ENCODE results near the gene AP1S2.

AP1S2 gene

DNA sequence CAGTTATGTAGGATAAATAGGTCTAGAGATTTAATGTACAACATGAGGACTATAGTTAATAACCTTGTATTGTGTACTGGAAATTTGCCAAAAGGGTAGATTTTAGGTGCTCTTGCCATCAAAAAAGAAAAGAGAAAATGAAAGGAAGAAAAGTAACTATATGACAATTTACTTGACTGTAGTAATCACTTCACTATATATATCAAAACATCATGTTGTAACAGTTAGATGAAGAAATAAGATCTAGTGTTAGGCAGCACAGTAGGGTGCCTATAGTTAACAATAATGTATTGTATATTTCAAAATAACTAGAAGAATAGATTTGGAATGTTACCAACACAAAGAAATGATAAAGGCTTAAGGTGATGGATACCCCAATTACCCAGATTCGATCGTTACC, 35.9 kb upstream of the AP1S2 start:
- H3K27me3 ChIP-seq (ENCODE audit: insufficient read depth, poor library complexity, severe bottlenecking), result no peaks in the 10 kb centered on the region
- no peak overlapping the region for H3K4me3 ChIP-seq (replicated peaks; ENCODE audit: insufficient read depth, low read length)
- no peak for TF ChIP-seq SPI1 (IDR thresholded peaks at IDR 0.05; ENCODE audit: borderline replicate concordance, low read depth)
- TF ChIP-seq POLR2AphosphoS5 (IDR thresholded peaks at IDR 0.05; ENCODE audit: low read depth), result no peak
- TF ChIP-seq GABPA (IDR thresholded peaks at IDR 0.05; ENCODE audit: low read depth), result no peak
- no peak overlapping the region for H3K27ac ChIP-seq (replicated peaks)
- no peak for DNase-seq (ENCODE audit: low read depth in 1 of 2, low spot score in 1 of 2)

DNA sequence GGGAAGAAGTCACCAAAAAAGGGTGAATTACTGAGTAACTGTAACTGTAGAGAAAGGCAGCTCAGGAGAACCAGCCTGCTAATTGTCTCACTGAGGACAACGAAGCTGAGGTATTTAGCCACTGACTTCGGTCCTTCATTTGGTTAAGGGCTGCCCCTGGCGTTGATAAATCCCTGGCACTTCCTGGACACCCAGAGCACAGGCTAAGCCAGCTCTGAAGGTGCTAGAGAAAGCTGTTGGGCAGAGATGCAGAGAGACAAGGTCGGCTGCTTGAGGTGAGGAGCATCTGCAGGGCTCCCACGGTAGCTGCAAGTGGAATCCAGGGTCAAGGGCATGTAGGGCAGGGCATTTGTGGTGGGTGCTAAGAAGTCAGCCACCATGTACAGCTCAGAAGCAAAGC, 33.4 kb upstream of the AP1S2 start:
- Histone ChIP-seq H3K27me3 (ENCODE audit: insufficient read depth, poor library complexity, severe bottlenecking) (no peaks in the 10 kb centered on the region), H3K27ac (replicated peaks) (no peak overlapping the region), H3K4me3 (replicated peaks; ENCODE audit: insufficient read depth, low read length) (no peak overlapping the region)
- DNase-seq (ENCODE audit: low read depth in 1 of 2, low spot score in 1 of 2), result no peak
- TF ChIP-seq GABPA (IDR thresholded peaks at IDR 0.05; ENCODE audit: low read depth) (no peak), SPI1 (IDR thresholded peaks at IDR 0.05; ENCODE audit: borderline replicate concordance, low read depth) (no peak), POLR2AphosphoS5 (IDR thresholded peaks at IDR 0.05; ENCODE audit: low read depth) (no peak)
- TF ChIP-seq, protein P1, sequence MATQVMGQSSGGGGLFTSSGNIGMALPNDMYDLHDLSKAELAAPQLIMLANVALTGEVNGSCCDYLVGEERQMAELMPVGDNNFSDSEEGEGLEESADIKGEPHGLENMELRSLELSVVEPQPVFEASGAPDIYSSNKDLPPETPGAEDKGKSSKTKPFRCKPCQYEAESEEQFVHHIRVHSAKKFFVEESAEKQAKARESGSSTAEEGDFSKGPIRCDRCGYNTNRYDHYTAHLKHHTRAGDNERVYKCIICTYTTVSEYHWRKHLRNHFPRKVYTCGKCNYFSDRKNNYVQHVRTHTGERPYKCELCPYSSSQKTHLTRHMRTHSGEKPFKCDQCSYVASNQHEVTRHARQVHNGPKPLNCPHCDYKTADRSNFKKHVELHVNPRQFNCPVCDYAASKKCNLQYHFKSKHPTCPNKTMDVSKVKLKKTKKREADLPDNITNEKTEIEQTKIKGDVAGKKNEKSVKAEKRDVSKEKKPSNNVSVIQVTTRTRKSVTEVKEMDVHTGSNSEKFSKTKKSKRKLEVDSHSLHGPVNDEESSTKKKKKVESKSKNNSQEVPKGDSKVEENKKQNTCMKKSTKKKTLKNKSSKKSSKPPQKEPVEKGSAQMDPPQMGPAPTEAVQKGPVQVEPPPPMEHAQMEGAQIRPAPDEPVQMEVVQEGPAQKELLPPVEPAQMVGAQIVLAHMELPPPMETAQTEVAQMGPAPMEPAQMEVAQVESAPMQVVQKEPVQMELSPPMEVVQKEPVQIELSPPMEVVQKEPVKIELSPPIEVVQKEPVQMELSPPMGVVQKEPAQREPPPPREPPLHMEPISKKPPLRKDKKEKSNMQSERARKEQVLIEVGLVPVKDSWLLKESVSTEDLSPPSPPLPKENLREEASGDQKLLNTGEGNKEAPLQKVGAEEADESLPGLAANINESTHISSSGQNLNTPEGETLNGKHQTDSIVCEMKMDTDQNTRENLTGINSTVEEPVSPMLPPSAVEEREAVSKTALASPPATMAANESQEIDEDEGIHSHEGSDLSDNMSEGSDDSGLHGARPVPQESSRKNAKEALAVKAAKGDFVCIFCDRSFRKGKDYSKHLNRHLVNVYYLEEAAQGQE (IDR thresholded peaks at IDR 0.05; ENCODE audit: insufficient replicate concordance, low read depth), result no peak

DNA sequence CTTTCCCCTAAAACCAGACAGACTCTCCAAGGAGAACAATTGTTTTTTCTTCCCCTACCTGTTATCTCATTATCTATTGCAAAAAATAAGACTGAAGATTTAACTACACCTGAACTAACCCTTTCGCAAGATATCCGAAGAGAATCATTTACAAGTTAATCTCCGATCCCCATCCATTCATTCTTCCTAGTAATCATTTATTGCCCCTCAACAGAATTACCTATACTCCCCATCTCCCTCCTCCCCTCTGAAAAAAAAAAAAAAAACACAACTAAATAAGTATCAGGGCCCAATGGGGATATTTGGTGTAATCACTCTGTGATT, 28.9 kb upstream of the AP1S2 start:
- H3K4me3 ChIP-seq (replicated peaks; ENCODE audit: insufficient read depth, low read length), result no peak overlapping the region
- DNase-seq (ENCODE audit: low read depth in 1 of 2, low spot score in 1 of 2), result no peak
- no peaks in the 10 kb centered on the region for H3K27me3 ChIP-seq (ENCODE audit: insufficient read depth, poor library complexity, severe bottlenecking)
- no peak for TF ChIP-seq GABPA (IDR thresholded peaks at IDR 0.05; ENCODE audit: low read depth)
- no peak for TF ChIP-seq SPI1 (IDR thresholded peaks at IDR 0.05; ENCODE audit: borderline replicate concordance, low read depth)
- TF ChIP-seq POLR2AphosphoS5 (IDR thresholded peaks at IDR 0.05; ENCODE audit: low read depth), result no peak
- TF ChIP-seq, protein P1 (IDR thresholded peaks at IDR 0.05; ENCODE audit: insufficient replicate concordance, low read depth), result no peak
- TF ChIP-seq, protein P2, sequence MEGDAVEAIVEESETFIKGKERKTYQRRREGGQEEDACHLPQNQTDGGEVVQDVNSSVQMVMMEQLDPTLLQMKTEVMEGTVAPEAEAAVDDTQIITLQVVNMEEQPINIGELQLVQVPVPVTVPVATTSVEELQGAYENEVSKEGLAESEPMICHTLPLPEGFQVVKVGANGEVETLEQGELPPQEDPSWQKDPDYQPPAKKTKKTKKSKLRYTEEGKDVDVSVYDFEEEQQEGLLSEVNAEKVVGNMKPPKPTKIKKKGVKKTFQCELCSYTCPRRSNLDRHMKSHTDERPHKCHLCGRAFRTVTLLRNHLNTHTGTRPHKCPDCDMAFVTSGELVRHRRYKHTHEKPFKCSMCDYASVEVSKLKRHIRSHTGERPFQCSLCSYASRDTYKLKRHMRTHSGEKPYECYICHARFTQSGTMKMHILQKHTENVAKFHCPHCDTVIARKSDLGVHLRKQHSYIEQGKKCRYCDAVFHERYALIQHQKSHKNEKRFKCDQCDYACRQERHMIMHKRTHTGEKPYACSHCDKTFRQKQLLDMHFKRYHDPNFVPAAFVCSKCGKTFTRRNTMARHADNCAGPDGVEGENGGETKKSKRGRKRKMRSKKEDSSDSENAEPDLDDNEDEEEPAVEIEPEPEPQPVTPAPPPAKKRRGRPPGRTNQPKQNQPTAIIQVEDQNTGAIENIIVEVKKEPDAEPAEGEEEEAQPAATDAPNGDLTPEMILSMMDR (IDR thresholded peaks at IDR 0.05; ENCODE audit: insufficient read depth, low read length), result no peak
- no peak overlapping the region for H3K27ac ChIP-seq (replicated peaks)

DNA sequence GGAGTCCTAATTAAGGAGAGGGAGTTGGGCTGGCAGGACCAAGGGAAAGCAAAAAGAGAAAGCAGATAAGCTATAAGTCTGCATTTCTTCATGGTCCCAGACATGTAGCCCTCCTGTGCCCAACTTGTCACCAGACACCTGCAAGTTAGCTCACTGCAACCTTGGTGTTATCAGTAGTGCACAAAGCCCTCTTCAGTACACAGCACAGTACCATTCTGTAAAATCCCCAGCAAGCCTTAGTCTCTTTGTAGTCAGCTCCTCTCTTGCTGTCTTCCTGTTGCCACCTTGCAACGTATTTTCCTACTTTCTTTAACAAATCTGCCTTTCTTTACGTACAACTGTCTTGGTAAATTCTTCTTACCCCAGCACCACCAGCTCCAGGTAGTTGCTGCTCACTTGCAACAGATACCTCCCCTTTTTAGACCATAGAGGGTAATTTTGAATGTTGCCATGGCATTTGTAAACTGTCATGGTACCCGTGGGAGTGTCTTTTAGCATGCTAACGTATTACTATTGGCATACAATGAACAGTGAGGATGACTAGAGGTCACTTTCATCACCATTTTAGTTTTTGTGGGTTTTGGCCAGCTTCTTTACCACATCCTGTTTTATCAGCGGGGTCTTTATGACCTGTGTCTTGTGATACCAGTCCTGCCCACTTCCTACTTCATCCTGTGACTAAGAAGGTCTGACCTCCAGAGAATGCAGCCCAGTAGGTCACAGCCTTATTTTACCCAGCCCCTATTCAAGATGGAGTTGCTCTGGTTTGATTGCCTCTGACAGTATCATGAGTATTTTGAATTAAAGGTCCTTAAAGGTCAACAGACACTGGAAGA, 28.3 kb upstream of the AP1S2 start:
- TF ChIP-seq POLR2AphosphoS5 (IDR thresholded peaks at IDR 0.05; ENCODE audit: low read depth) (no peak), SPI1 (IDR thresholded peaks at IDR 0.05; ENCODE audit: borderline replicate concordance, low read depth) (peak; percentile 13; the same call in 1 of the 2 replicates), GABPA (IDR thresholded peaks at IDR 0.05; ENCODE audit: low read depth) (no peak)
- TF ChIP-seq, protein P2 (IDR thresholded peaks at IDR 0.05; ENCODE audit: insufficient read depth, low read length), result no peak
- TF ChIP-seq, protein P1 (IDR thresholded peaks at IDR 0.05; ENCODE audit: insufficient replicate concordance, low read depth), result no peak
- Histone ChIP-seq H3K27me3 (ENCODE audit: insufficient read depth, poor library complexity, severe bottlenecking) (no peaks in the 10 kb centered on the region), H3K27ac (replicated peaks) (peak overlapping the region; percentile 56), H3K4me3 (replicated peaks; ENCODE audit: insufficient read depth, low read length) (no peak overlapping the region)
- DNase-seq (ENCODE audit: low read depth in 1 of 2, low spot score in 1 of 2), result peak; percentile 25 to 60

Data from HL-60 (cell line).